NCI-H1105 (cell line): ENCODE data around the gene TEX29.

Experiments used
- DNase-seq: peaks from one replicate; lab custom pipeline; 2025; lab: John Stamatoyannopoulos, UW

Gene TEX29

GRCh38 chr13:111367340-111367739 lies 46.9 kb downstream of the TEX29 start:
- DNase-seq, result no peak

GRCh38 chr13:111368091-111368490 lies 47.6 kb downstream of the TEX29 start:
- no peak for DNase-seq

GRCh38 chr13:111370147-111370546 lies 49.7 kb downstream of the TEX29 start:
- no peak for DNase-seq

GRCh38 chr13:111370570-111371535 lies 50.4 kb downstream of the TEX29 start:
- no peak for DNase-seq

GRCh38 chr13:111371720-111372119 lies 51.3 kb downstream of the TEX29 start:
- no peak for DNase-seq

- DNase-seq, result no peak
Observed at GRCh38 chr13:111372651-111373425, 52.4 kb downstream of the TEX29 start.

- DNase-seq, result no peak
Observed at GRCh38 chr13:111373486-111373885, 53.0 kb downstream of the TEX29 start.

GRCh38 chr13:111380431-111380830 lies 60.0 kb downstream of the TEX29 start:
- no peak for DNase-seq

- DNase-seq, result no peak
Observed at GRCh38 chr13:111382411-111382810, 62.0 kb downstream of the TEX29 start.

GRCh38 chr13:111382877-111383276 lies 62.4 kb downstream of the TEX29 start:
- no peak for DNase-seq

GRCh38 chr13:111383591-111384440 lies 63.4 kb downstream of the TEX29 start:
- DNase-seq, result no peak

GRCh38 chr13:111384441-111385182 lies 64.2 kb downstream of the TEX29 start:
- DNase-seq, result no peak

- peak; percentile 13 for DNase-seq
Observed at GRCh38 chr13:111385183-111385857, 64.9 kb downstream of the TEX29 start.

- no peak for DNase-seq
Observed at GRCh38 chr13:111387026-111387871, 66.8 kb downstream of the TEX29 start.

- no peak for DNase-seq
Observed at GRCh38 chr13:111387945-111388600, 67.6 kb downstream of the TEX29 start.

- DNase-seq, result no peak
Observed at GRCh38 chr13:111388851-111389500, 68.5 kb downstream of the TEX29 start.

GRCh38 chr13:111389621-111390521 lies 69.4 kb downstream of the TEX29 start:
- DNase-seq, result no peak
